GM12874 (cell line): Measurements from ENCODE around the gene LRIT1.

ENCODE experiments used
- CTCF ChIP-seq: IDR thresholded peaks from 2 replicates; pipeline ENCODE4 v1.5.1; 2011; ENCODE audit warnings: low read depth, mild to moderate bottlenecking, control low read depth, low read length, moderate library complexity; ENCODE audit not compliant: insufficient read depth

Gene LRIT1

GRCh38 chr10:84211566-84211965 lies 29.8 kb downstream of the LRIT1 start:
- no peak for TF ChIP-seq CTCF

- TF ChIP-seq CTCF = no peak
Measured at GRCh38 chr10:84208023-84208422, 33.3 kb downstream of the LRIT1 start.

- no peak for TF ChIP-seq CTCF
Measured at GRCh38 chr10:84205853-84206525, 35.4 kb downstream of the LRIT1 start.

- TF ChIP-seq CTCF = peak; percentile 94
Measured at GRCh38 chr10:84205049-84205852, 36.1 kb downstream of the LRIT1 start.

- TF ChIP-seq CTCF = no peak
Measured at GRCh38 chr10:84204610-84205009, 36.7 kb downstream of the LRIT1 start.

- peak; percentile 85 for TF ChIP-seq CTCF
Measured at GRCh38 chr10:84204122-84204521, 37.2 kb downstream of the LRIT1 start.

GRCh38 chr10:84202349-84202748 lies 39.0 kb downstream of the LRIT1 start:
- no peak for TF ChIP-seq CTCF
